ENCODE data around the gene CLDN22. TPM values are rescaled to one million over a fixed set of nuclear protein-coding genes. Genes with fewer than 3 reads are reported as not detected.

Gene CLDN22
- total and polyA plus RNA-seq, 12 donors = not detected

DNA sequence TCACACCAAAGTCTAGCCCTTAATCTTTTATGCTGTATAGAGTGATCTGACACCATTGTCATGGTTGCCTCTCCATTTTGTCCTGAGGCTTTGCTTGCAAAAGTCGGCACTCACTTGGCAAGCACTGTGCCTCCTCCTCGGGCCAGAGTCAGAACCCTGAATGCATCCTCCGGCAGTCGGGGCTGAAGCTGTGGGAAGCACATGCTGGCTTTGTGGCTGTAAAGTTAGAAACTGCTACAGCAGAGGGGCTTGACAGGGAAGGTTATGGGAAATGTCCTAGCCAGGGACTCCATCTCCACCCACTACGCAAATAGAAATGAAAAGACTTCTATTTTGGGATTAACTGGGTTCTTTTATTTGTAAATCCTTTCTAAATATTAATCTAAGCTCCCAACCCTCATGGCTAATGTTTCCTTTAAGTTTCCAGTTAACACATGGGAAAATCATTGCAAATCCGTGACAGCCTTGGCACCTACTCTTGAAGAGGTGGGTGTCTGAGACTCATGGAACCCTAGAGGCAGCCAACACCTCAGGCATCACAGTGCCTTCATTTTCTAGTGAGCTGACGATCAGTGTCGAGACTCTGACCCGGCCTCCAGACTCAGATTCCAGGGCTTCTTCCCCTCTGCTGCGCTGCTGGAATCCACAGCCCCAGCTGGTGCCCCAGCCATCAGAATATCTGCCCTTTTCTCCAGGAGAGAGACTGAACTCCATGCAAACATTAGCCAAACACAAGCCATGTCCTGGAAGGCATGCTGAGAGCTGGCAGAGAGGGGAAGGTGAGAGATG lies 10.1 kb upstream of the CLDN22 start:
- DNase-seq = peak in 1 of 7 donors; percentile 20
- H3K27ac ChIP-seq = no peak overlapping the region
- TF ChIP-seq, protein P1, sequence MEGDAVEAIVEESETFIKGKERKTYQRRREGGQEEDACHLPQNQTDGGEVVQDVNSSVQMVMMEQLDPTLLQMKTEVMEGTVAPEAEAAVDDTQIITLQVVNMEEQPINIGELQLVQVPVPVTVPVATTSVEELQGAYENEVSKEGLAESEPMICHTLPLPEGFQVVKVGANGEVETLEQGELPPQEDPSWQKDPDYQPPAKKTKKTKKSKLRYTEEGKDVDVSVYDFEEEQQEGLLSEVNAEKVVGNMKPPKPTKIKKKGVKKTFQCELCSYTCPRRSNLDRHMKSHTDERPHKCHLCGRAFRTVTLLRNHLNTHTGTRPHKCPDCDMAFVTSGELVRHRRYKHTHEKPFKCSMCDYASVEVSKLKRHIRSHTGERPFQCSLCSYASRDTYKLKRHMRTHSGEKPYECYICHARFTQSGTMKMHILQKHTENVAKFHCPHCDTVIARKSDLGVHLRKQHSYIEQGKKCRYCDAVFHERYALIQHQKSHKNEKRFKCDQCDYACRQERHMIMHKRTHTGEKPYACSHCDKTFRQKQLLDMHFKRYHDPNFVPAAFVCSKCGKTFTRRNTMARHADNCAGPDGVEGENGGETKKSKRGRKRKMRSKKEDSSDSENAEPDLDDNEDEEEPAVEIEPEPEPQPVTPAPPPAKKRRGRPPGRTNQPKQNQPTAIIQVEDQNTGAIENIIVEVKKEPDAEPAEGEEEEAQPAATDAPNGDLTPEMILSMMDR (IDR thresholded peaks at IDR 0.05) = no peak
- TF ChIP-seq POLR2A (IDR thresholded peaks at IDR 0.05) = no peak
- no peaks in the 10 kb centered on the region for H3K36me3 ChIP-seq (replicated peaks in 1 of 2)
- intact Hi-C loops (cut with DNase I) = no loop called here
- WGBS, 4 donors = 72 to 82% (median 76%) methylated on average over 8 to 10 of the region's 10 CpGs
- H3K9me3 ChIP-seq (replicated peaks in 1 of 3) = no peaks in the 10 kb centered on the region
- H3K4me3 ChIP-seq = no peak overlapping the region
- no peaks in the 10 kb centered on the region for H3K4me1 ChIP-seq (replicated peaks in 1 of 2)
- peaks cover 7% of the 10 kb centered on the region for H3K27me3 ChIP-seq

DNA sequence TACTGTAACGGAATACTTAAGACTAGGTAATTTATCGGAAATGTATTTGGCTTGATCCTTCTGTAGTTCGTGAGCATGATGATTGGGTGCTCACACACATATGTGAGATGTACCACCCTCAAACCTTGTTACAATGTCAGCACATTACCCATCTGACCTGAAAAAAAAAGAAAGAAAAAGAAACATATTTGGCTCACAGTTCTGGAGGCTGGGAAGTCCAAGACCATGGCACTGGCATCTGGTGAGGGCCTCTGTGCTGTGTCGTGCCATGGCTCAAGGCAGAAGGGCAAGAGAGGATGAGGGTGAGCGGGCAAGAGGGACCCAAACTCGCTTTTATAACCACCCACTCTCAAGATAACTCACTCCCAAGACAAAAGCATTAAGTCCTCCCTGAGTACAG lies 9.2 kb upstream of the CLDN22 start:
- peak in 1 of 7 donors; percentile 28 for DNase-seq
- no peak overlapping the region for H3K27ac ChIP-seq
- no peaks in the 10 kb centered on the region for H3K4me1 ChIP-seq (replicated peaks in 1 of 2)
- TF ChIP-seq POLR2A (IDR thresholded peaks at IDR 0.05) = no peak
- TF ChIP-seq, protein P1 (IDR thresholded peaks at IDR 0.05) = no peak
- no peak overlapping the region for H3K4me3 ChIP-seq
- 86 to 92% (median 89%) methylated on average over 6 of the region's 6 CpGs for WGBS, 4 donors
- H3K27me3 ChIP-seq = peaks cover 6% of the 10 kb centered on the region
- H3K36me3 ChIP-seq (replicated peaks in 1 of 2) = no peaks in the 10 kb centered on the region
- H3K9me3 ChIP-seq (replicated peaks in 1 of 3) = no peaks in the 10 kb centered on the region
- intact Hi-C loops (cut with DNase I) = no loop called here

DNA sequence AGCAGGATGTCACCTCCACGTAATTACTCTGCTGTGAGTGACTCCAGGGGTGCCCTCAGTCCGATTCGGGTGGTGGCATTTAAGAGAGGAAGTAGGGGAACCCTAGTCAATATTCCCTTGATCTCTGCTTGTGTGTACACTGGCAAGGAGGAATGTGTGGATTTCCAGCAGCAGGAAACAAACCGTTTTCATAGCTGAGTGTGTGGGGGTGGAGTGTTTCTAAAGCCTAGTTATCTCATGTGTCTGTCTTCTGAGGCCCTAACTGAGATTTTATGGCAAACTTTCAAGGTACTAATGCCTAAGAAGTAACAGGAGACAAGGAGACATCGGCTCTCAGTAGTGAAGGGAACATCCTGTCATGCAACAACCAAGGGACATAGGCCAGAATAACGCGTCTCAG lies 8.8 kb upstream of the CLDN22 start:
- no peaks in the 10 kb centered on the region for H3K9me3 ChIP-seq (replicated peaks in 1 of 3)

DNA sequence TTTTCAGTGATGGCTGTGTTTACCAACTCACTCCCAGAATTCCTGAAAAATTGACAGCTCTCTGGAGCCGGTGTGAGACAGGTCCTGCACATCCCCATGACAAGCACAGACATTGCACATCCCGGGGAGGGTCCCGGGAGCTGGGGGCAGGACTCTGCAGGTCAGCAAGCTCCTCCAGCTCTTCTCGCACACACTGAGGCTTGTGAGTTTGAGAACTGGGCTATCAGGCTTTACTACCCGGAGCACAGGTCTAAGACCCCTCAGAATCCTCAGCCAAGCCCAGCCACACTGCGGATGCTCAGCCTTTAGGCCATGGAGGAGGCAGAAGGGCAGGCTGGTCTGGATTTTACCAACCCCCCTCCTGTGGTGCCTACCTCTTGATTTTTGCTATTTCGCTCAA lies 7.8 kb upstream of the CLDN22 start:
- peak in 1 of 7 donors; percentile 25 for DNase-seq
- intact Hi-C loops (cut with DNase I) = no loop called here
- Histone ChIP-seq H3K9me3 (replicated peaks in 1 of 3) (no peaks in the 10 kb centered on the region), H3K4me1 (replicated peaks in 1 of 2) (no peaks in the 10 kb centered on the region), H3K27me3 (no peaks in the 10 kb centered on the region), H3K4me3 (no peak overlapping the region), H3K36me3 (replicated peaks in 1 of 2) (no peaks in the 10 kb centered on the region), H3K27ac (no peak overlapping the region)
- WGBS, 4 donors = 82 to 94% (median 90%) methylated on average over 4 to 7 of the region's 7 CpGs
- TF ChIP-seq, protein P1 (IDR thresholded peaks at IDR 0.05) = no peak
- no peak for TF ChIP-seq POLR2A (IDR thresholded peaks at IDR 0.05)

More for the DNA sequence above, 8.8 kb upstream of the CLDN22 start:
- no peak for TF ChIP-seq POLR2A (IDR thresholded peaks at IDR 0.05)
- TF ChIP-seq, protein P1 (IDR thresholded peaks at IDR 0.05) = no peak
- Histone ChIP-seq H3K27me3 (peaks cover 2% of the 10 kb centered on the region), H3K27ac (no peak overlapping the region), H3K4me3 (no peak overlapping the region), H3K36me3 (replicated peaks in 1 of 2) (no peaks in the 10 kb centered on the region), H3K4me1 (replicated peaks in 1 of 2) (no peaks in the 10 kb centered on the region)
- no peak for DNase-seq
- intact Hi-C loops (cut with DNase I) = no loop called here
- WGBS, 4 donors = 60 to 71% (median 68%) methylated on average over 6 to 7 of the region's 7 CpGs
